OCI-LY1 (cell line): ENCODE measurements around the gene AKAP13.

Experiments
- CTCF ChIP-seq: fragments of 200-600 bp; sonication (generic), shearing (Covaris generic); IDR thresholded peaks from 2 replicates; pipeline ENCODE4 v1.5.1; 2017; ENCODE audit warnings: mild to moderate bottlenecking, antibody characterized with exemption, low read length, moderate library complexity, mixed read lengths
- EZH2 ChIP-seq: fragments of 200-600 bp; sonication (generic), shearing (Covaris generic); IDR thresholded peaks from 2 replicates; pipeline ENCODE4 v1.8.0; 2017; ENCODE audit warnings: borderline replicate concordance, mixed run types, mild to moderate bottlenecking, antibody characterized with exemption, low read length, moderate library complexity, mixed read lengths

- TF ChIP-seq CTCF (no peak), EZH2 (no peak)
Observed at GRCh38 chr15:85597155-85597815, 216.9 kb downstream of the AKAP13 start.
